Measurements from ENCODE around the gene ADGRG6.

The ADGRG6 gene

DNA sequence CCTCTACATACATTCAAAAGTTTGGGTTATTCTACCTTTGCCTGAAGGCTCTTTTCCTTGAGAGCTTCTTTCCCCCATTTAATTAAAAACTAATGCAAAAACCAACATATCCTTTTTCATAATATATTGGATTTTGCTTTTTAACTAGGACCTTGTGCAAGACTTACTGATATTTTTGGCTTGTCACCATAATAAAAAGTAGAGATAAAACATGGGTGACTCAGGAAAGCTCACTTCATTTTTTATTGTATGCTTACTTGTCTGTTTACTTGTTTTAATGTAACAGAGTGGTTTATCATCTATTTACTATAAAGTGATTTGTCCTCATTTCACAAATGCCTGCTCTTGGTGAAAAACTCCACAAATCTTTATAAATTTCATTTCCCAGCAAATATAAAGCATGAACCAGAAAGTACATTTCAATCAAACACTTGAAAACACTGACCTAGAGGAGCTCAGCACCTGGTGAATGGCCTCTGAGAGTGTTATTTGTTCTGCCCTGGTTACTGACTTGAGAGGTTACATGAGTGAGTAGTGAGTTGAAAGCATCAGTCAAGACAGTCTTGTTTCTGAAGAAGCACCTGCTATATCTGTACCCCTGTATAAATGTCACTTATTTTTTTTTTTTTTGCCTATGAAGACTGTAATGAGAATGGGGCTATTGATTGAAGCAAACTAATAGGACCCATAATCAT is 20.8 kb downstream of the ADGRG6 start:
- no peak for DNase-seq (ENCODE audit: low read depth, low spot score)
- in situ Hi-C loops (cut with HindIII; ENCODE audit: low sequenced_read_pairs), result no loop called here
- H3K4me3 ChIP-seq (ENCODE audit: low read depth, low read length), result no peak overlapping the region
- TF ChIP-seq CTCF (IDR thresholded peaks at IDR 0.05; ENCODE audit: low read depth, low read length), result no peak

DNA sequence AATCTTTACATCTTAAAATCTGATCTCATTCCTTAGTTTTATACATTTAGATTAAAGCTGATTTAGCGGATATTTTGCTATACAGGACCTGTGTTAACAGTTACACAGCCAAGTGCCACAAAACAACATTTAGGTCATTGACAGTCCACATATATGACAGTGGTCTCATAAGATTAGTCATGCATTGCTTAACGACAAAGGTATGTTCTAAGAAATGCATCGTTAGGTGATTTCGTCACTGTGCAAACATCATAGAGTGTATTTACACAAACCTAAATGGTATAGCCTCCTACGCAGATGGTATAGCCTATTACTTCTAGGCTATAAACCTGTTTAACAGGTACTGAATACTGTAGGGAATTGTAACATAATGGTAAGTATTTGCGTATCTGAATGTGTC is 21.6 kb downstream of the ADGRG6 start:
- TF ChIP-seq CTCF (IDR thresholded peaks at IDR 0.05; ENCODE audit: low read depth, low read length), result no peak
- no peak overlapping the region for H3K4me3 ChIP-seq (ENCODE audit: low read depth, low read length)
- DNase-seq (ENCODE audit: low read depth, low spot score), result peak; percentile 26
- in situ Hi-C loops (cut with HindIII; ENCODE audit: low sequenced_read_pairs), result no loop called here

DNA sequence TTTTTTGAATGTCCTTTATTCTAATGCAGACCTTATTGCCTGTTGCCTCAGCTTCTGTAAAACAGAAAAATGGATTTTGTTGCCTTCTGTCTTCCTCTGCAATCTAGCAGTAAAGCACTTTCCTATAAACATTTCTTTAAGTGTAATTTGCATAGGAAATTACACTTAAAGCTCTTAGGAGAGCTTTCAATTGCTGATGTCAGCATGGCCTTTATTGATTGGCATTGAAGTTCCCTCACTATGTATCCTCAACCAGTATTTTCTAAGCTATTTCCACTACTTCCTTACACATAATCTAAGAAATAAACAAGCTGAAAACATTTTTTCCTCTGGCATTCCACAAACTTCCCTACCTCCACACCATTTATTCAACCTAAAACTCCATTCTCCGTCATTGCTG is 22.3 kb downstream of the ADGRG6 start:
- no peak for DNase-seq (ENCODE audit: low read depth, low spot score)

DNA sequence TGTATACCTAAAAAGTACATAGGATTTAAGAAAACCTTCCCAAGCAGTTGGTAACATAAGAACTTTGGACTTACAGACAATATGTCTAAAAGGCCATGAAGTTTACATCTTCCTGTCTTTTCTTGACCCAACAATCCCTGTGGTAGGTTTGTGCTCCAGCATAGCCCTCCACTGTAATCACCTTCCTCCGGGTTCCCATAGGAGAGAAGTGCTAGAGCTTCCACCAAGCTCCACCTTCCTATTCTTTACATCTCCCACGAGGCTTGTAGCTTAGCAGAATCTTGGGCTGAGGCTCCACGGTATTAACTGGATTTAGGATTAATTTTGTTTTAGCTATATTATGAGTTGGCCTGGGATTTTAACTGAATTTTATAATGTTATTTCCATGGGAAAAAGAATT is 23.3 kb downstream of the ADGRG6 start:
- no peak for DNase-seq (ENCODE audit: low read depth, low spot score)
- in situ Hi-C loops (cut with HindIII; ENCODE audit: low sequenced_read_pairs), result no loop called here
- no peak for TF ChIP-seq CTCF (IDR thresholded peaks at IDR 0.05; ENCODE audit: low read depth, low read length)
- H3K4me3 ChIP-seq (ENCODE audit: low read depth, low read length), result no peak overlapping the region

More for the DNA sequence above, 22.3 kb downstream of the ADGRG6 start:
- in situ Hi-C loops (cut with HindIII; ENCODE audit: low sequenced_read_pairs), result no loop called here
- H3K4me3 ChIP-seq (ENCODE audit: low read depth, low read length), result no peak overlapping the region
- TF ChIP-seq CTCF (IDR thresholded peaks at IDR 0.05; ENCODE audit: low read depth, low read length), result no peak

GRCh38 chr6:142326540-142326939 is 24.7 kb downstream of the ADGRG6 start:
- no peak for TF ChIP-seq CTCF (IDR thresholded peaks at IDR 0.05; ENCODE audit: low read depth, low read length)
- no peak for DNase-seq (ENCODE audit: low read depth, low spot score)
- no peak overlapping the region for H3K4me3 ChIP-seq (ENCODE audit: low read depth, low read length)
- in situ Hi-C loops (cut with HindIII; ENCODE audit: low sequenced_read_pairs), result no loop called here

- no peak for TF ChIP-seq CTCF (IDR thresholded peaks at IDR 0.05; ENCODE audit: low read depth, low read length)
- no peak for DNase-seq (ENCODE audit: low read depth, low spot score)
- no peak overlapping the region for H3K4me3 ChIP-seq (ENCODE audit: low read depth, low read length)
- in situ Hi-C loops (cut with HindIII; ENCODE audit: low sequenced_read_pairs), result no loop called here
These were observed 26.3 kb downstream of the ADGRG6 start for GRCh38 chr6:142328070-142328469.

All from astrocyte of the spinal cord (primary cell).